HG03469 (cell line): Measurements from ENCODE around the gene HOGA1.

Experiments used
- ATAC-seq: cut with Tn5 transposase; IDR thresholded peaks from one replicate; pipeline ENCODE4 v1.9.1; 2021; ENCODE audit warnings: mild to moderate bottlenecking, moderate library complexity, moderate number of reproducible peaks; ENCODE audit not compliant: unreplicated experiment

HOGA1 gene

GRCh38 chr10:97578171-97578844, 5.9 kb upstream of the HOGA1 start:
- ATAC-seq = no peak

- ATAC-seq = no peak
Observed at GRCh38 chr10:97580421-97581367, 3.5 kb upstream of the HOGA1 start.

DNA sequence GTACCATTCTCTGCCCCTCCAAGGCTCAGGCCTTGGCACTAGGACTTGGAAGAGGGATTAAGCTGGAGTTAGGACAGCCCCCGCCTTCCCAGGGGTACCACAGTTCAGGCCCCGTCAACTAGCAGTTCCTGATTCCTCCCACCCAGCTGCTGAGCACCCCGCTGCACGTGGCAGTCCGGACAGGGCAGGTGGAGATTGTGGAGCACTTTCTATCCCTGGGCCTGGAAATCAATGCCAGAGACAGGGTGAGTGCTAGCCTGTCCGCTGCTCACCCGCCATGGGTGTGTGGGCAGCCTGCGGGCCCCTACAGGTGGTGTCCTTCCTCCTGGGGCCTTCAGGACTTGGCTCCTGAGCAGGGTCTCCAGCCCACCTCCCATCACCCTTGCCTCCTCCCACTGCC, 2.0 kb upstream of the HOGA1 start:
- ATAC-seq = no peak

DNA sequence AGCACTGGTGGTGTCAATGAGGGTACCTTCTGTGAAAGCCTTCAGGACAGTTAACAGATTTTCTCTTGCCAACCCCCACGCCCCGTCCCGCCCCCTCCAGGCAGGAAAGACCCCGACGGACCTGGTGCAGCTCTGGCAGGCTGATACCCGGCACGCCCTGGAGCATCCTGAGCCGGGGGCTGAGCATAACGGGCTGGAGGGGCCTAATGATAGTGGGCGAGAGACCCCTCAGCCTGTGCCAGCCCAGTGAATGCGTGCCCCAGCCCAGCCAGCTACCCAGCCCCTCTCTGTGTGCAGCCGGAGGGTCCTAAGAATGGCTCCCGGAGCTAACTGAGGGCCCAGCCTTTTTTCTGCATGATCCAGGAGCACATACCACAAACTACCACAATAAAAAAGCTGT, 713 bp upstream of the HOGA1 start:
- ATAC-seq = no peak

DNA sequence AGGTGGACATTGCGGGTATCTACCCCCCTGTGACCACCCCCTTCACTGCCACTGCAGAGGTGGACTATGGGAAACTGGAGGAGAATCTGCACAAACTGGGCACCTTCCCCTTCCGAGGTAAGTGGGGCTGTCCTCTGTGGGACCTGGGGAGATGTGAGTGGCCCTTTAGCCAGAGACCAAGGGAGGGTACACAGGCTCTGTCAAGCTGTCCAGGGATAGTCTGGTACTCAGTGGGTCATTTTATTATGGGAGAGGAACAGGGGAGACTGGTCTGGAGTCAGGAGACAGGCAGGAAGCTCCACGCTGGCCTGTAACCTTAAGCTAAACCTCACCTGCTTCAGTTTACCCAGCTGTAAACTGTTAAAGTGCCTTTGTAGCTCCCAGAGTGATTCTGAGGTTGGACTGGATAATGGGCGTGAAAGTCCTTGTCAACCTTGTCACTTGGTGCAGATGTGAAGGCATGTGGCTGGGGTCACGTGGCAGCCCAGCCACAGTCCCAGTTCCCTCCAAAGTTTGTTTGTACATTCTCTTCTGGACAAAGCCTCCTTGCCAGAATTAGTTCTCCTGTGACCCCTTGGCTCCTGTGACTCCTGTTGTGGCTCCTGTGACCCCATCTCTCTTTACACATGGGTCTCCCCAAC, 729 bp downstream of the HOGA1 start:
- ATAC-seq = no peak

- no peak for ATAC-seq
Observed at GRCh38 chr10:97585439-97585811, 1.2 kb downstream of the HOGA1 start.

- no peak for ATAC-seq
Observed at GRCh38 chr10:97587183-97587582, 3.0 kb downstream of the HOGA1 start.

DNA sequence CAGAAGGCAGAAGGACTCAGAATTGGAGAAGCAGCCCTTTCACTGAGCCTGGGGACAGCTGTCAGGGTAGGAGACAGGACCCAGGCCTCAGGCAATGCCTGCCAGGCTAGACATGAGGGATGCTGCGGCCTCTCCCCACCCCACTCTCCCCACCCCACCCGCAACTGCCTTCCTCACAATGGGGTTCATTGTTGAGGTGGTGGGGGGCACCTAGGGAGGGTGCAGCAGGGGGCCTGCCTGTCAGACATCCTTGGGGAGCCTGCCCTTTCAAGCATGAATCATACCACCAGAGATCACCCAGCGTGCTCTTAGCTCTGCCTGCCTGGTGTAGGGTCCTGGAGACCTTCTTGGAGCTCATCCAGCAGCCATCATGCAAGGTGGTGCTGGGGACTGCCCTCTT, 5.3 kb downstream of the HOGA1 start, which contains the start of gene C10orf62:
Gene C10orf62, plus strand, starts transcription at position 243 of the 400 bp plus-strand sequence. CDS start 177 bp downstream, outside the sequence.
- ATAC-seq = no peak

DNA sequence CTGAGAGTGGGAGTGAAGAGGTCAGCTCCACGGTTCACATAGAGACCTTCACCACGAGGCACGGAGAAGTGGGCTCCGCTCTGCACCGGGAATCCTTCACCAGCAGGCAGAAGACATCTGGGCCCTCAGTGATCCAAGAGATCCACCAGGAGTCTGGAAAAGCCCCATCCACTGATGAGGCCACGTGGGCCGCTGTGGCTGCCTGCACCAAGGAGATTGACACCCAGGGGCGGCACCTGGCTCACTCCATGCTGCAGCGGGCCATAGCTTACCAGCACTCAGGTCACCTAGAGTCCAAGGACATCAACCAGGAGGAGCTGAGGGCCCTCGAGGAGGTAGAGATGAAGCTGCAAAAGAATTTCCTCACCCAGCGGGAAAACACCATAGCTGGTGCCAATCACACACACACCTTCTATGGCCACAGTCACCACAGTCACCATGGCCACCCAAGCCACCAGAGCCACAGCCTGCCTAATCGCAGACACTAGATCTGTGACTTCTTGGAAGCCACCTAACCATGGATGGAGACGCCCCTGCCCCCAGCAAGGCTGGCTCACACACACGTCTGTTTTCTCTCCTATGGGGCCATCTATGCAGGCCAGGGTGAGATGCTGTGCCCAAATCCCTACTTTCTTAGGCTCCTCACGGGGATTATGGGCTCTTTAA, 6.0 kb downstream of the HOGA1 start:
- no peak for ATAC-seq

DNA sequence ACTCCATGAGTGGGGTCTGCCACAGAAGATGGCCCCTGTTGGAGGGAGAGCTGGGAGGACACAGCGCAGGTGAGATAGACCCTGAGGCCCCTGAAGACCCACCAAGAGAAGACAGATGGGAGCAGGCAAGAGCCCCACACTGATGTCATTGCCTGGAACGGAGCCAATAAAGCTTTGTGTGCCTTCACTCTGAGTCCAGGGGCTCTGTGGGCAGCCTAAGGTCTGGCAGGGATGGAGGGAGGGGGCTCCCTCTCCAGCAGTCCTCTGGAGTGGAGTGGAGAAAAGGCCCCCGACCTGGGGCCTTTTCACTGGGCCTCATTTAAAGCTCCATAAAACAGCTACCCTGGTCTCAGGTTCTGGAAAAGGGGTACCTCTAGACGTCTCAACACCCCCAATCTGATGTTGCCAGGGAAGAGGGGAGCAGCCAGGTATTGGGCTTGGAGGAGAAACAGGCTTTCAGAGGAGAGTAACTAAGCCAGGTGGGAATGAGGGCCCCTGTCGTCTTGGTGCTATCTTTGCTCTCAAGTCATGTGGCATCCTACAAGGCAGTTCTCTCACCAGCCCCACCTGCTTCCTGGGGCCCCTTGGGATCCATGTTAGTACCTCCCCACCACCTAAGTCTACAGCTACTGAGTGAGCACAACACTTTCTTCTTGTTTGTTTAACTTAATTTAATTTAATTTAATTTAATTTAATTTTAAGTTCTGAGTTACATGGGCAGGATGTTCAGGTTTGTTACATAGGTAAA, 6.7 kb downstream of the HOGA1 start:
- no peak for ATAC-seq

- no peak for ATAC-seq
Observed at GRCh38 chr10:97593421-97593820, 9.2 kb downstream of the HOGA1 start.

- ATAC-seq = no peak
Observed at GRCh38 chr10:97596101-97597082, 12.2 kb downstream of the HOGA1 start.

DNA sequence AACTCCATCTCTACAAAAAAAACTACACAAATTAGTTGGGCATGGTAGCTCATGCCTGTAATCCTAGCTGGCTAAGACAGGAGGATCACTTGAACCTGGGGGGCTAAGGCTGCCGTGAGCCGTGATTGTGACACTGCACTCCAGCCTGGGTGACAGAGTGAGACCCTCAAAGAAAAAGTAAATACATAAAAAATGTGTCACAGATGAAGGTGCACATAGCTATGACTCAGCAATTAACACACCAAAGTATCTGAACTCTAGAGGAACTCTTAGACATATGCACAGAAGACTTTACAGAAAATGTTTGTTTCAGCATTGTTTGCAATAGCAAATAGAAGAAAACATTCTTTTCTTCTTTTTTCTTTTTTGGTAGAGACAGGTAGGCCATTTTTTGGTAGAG, 13.6 kb downstream of the HOGA1 start:
- ATAC-seq = no peak

DNA sequence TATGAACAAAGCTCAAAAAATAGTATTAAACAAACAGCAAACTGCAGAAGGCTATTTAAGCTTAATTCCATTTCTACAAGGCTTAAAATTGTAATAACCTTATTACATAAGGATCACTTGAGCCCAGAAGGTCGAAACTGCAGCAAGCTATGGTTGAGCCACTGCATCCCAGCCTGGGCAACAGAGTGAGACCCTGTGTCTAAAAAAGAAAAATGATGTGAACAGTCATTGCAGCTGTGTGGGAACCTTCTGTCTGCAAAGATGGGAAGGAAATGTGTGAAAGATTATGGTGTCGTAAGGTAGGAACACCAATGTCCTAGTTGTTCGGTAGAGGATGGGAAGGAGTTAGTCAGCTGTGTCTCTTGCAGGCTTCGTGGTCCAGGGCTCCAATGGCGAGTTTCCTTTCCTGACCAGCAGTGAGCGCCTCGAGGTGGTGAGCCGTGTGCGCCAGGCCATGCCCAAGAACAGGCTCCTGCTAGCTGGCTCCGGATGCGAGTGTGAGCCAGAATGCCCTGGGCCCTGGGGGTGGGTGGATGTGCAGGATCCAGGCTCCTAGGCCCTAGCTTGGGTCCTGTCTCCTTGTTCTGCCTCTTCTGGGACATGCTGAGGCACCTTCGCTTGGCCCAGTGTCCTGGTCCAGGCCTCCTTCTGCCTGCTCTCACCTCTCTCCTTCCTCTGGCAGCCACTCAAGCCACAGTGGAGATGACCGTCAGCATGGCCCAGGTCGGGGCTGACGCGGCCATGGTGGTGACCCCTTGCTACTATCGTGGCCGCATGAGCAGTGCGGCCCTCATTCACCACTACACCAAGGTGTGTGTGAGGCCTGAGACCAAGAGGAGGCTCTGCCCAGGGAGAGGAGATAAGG, 14.4 kb downstream of the HOGA1 start:
- ATAC-seq = no peak

DNA sequence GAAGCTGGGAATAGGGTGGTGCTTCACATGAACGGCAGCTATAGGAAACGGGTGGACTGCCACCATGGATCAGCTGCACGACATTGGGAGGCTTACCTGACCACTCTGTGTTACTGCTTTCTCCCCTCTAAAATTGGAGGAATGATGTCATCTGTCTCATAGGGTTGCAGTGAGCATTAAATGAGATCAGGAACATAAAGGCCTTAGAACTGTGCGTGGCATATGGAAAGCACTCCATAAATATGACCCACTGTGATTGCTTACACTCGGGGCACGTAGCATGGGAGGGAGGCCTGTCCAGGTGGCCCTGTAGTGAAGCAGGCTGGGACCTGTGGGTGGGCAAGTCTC, 15.1 kb downstream of the HOGA1 start:
- no peak for ATAC-seq

DNA sequence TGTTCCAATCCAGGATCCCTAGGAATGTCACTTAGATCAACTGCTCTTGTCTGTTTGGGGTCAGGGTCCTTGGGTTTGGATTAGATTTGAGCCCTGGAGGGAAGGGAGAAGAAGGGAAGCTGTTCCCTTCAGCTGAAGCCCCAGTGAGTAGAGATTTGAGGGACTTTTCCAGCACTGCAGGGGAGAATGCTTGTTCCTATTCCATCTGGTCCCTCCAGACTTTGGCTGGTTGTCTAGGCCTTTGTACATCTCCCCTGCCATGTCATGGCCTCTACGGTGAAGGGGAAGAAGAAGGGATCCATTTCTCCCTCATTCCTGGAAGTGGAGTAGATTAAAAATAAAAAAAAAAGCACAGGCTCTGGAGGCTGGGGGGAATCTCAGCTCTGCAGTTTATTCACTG, 16.4 kb downstream of the HOGA1 start:
- no peak for ATAC-seq

DNA sequence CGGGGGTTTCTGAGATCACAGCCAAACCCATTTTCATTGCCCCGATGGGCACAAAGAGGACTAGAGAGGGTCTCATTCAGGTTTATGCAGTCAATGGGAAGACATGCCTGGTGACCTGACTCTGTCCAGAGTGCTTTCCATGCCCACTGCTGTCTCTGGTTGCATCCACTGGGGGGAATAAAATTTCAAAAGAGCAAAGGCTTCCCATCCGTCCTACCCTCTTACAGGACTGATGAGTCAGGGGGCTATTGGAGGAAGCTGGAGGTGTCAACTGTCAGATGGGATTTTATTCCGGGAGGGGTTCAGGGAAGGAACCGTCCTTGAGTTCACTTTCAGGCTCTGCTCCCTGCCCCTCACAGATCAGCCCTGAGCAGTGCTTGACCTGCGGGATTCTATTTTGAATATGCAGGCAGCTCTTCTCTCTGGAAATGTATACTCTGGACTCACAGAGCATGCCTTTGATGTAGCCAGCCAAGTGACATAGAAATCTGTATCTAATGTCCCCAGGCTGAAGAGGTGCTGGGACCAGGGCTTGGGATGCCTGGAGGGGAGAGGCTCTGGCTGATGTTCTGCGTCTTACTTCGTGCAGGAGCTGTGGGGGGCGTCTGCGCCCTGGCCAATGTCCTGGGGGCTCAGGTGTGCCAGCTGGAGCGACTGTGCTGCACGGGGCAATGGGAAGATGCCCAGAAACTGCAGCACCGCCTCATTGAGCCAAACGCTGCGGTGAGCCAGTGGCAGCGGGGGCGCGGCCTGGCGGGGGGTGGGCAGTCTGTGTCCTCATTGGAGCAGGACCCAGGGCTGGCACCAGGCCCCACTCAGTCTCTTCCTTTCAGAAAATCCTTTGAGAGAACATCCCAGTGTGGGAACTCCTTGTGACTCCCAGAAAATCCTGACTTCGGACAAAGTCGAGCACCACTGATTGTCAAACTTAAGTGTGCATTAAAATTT, 17.4 kb downstream of the HOGA1 start:
- ATAC-seq = no peak
